GM19397 (cell line): ENCODE measurements around the gene THRA.
A peak's percentile ranks its signal among the peaks of the same experiment; 100 is the strongest.

Experiments
- ATAC-seq: cut with Tn5 transposase; IDR thresholded peaks from one replicate; pipeline ENCODE4 v1.9.1; 2021; ENCODE audit warnings: mild to moderate bottlenecking, moderate library complexity; ENCODE audit not compliant: unreplicated experiment

The THRA gene

GRCh38 chr17:40098846-40099618, 36.3 kb downstream of the THRA start:
- peak; percentile 65 for ATAC-seq

GRCh38 chr17:40099619-40100418, 37.1 kb downstream of the THRA start:
- no peak for ATAC-seq

- ATAC-seq, result no peak
These were observed 37.6 kb downstream of the THRA start, which contains the start of gene NR1D1 for GRCh38 chr17:40100419-40100668. Gene NR1D1, minus strand, starts transcription at chr17:40100589. Its CDS starts 495 bp downstream, at chr17:40100094.

GRCh38 chr17:40100669-40101366, 38.1 kb downstream of the THRA start:
- peak; percentile 32 for ATAC-seq

- ATAC-seq, result no peak
These were observed 38.8 kb downstream of the THRA start for GRCh38 chr17:40101367-40102210.

- no peak for ATAC-seq
These were observed 40.4 kb downstream of the THRA start for GRCh38 chr17:40103071-40103661.

GRCh38 chr17:40103688-40104087, 40.9 kb downstream of the THRA start:
- no peak for ATAC-seq

GRCh38 chr17:40104594-40105486, 42.1 kb downstream of the THRA start:
- ATAC-seq, result no peak

- ATAC-seq, result no peak
These were observed 43.3 kb downstream of the THRA start for GRCh38 chr17:40105861-40106759.

- ATAC-seq, result no peak
These were observed 44.2 kb downstream of the THRA start for GRCh38 chr17:40106760-40107521.

- no peak for ATAC-seq
These were observed 44.9 kb downstream of the THRA start for GRCh38 chr17:40107522-40108174.

- ATAC-seq, result no peak
These were observed 46.4 kb downstream of the THRA start for GRCh38 chr17:40108970-40109824.

- ATAC-seq, result no peak
These were observed 47.5 kb downstream of the THRA start for GRCh38 chr17:40110026-40110845.

- no peak for ATAC-seq
These were observed 48.7 kb downstream of the THRA start for GRCh38 chr17:40111221-40112128.
